CD4-positive, alpha-beta T cell (primary cell): ENCODE data around the gene INPP4A. TPM values are rescaled to one million over a fixed set of nuclear protein-coding genes. Genes with fewer than 3 reads are reported as not detected.

Experiments used
- ATAC-seq: fragments of 200-7000 bp; cut with Tn5 transposase; one replicate; pipeline ENCODE4 v1.10.0; 2022; ENCODE audit warnings: mild to moderate bottlenecking; ENCODE audit not compliant: poor library complexity
- CTCF ChIA-PET: fragments of 350-600 bp; sonication (Branson Sonifier 250); formaldehyde crosslinking; loops from one replicate; lab custom pipeline; 2021; ENCODE audit warnings: antibody characterized with exemption, inconsistent platforms; lab: Charles Lee
- POLR2A ChIA-PET: fragments of 350-600 bp; sonication (Branson Sonifier 250); formaldehyde crosslinking; loops from one replicate; lab custom pipeline; 2021; ENCODE audit warnings: antibody characterized with exemption, inconsistent platforms; lab: Charles Lee
- DNase-seq, 14 experiments: peaks; one replicate each; pipeline ENCODE4 v3.0.0-alpha.2; 2013 to 2020; ENCODE audit warnings: mixed read lengths in 2 of 14
- H3K27ac ChIP-seq, 2 donors: one replicate each; pipeline versions ENCODE4 v1.5.1 to v1.7.0; 2013; ENCODE audit warnings: low read length in 2 of 2, low read depth in 1 of 2, mild to moderate bottlenecking in 1 of 2
- H3K27me3 ChIP-seq, 2 experiments: 1 replicate in 1 of 2; 2 replicates in 1 of 2; pipeline versions ENCODE4 v1.6.1 to v1.7.0; 2013; ENCODE audit warnings: low read length in 2 of 2, control low read depth in 1 of 2, mild to moderate bottlenecking in 1 of 2, moderate library complexity in 1 of 2; ENCODE audit not compliant: insufficient read depth in 2 of 2, control insufficient read depth in 1 of 2
- H3K36me3 ChIP-seq: one replicate; pipeline ENCODE4 v1.6.1; 2013; ENCODE audit warnings: low read length, control low read depth; ENCODE audit not compliant: insufficient read depth
- H3K4me1 ChIP-seq: one replicate; pipeline ENCODE4 v1.6.1; 2013; ENCODE audit warnings: low read length, control low read depth; ENCODE audit not compliant: insufficient read depth
- H3K4me3 ChIP-seq: one replicate; pipeline ENCODE4 v1.5.1; 2013; ENCODE audit warnings: mild to moderate bottlenecking, low read length, moderate library complexity
- H3K9me3 ChIP-seq, 2 experiments: 1 replicate in 1 of 2; 2 replicates in 1 of 2; pipeline versions ENCODE4 v1.6.1 to v1.7.0; 2013; ENCODE audit warnings: low read length in 2 of 2, mild to moderate bottlenecking in 2 of 2, control low read depth in 1 of 2, moderate library complexity in 1 of 2; ENCODE audit not compliant: control insufficient read depth in 1 of 2, insufficient read depth in 1 of 2
- H3K27ac Mint-ChIP-seq: one replicate; pipeline ENCODE4 v1.8.0; 2020; ENCODE audit warnings: mixed read lengths
- H3K27me3 Mint-ChIP-seq: one replicate; pipeline ENCODE4 v1.8.0; 2021; ENCODE audit warnings: mixed read lengths
- H3K36me3 Mint-ChIP-seq: one replicate; pipeline ENCODE4 v1.8.0; 2021; ENCODE audit warnings: low read depth, mixed read lengths
- H3K4me1 Mint-ChIP-seq: one replicate; pipeline ENCODE4 v1.8.0; 2021; ENCODE audit warnings: low read depth, mixed read lengths
- H3K4me3 Mint-ChIP-seq: one replicate; pipeline ENCODE4 v1.8.0; 2020; ENCODE audit warnings: mild to moderate bottlenecking, mixed read lengths
- H3K9me3 Mint-ChIP-seq: one replicate; pipeline ENCODE4 v1.8.0; 2020; ENCODE audit warnings: mixed read lengths
- CTCF ChIP-seq: fragments of 200-600 bp; IDR thresholded peaks from one replicate; pipeline ENCODE4 v1.8.0; 2022; ENCODE audit warnings: antibody characterized with exemption, mild to moderate bottlenecking
- intact Hi-C, 2 experiments: fragments of 100-400 bp; cut with DNase I in 1 of 2; cut with micrococcal nuclease in 1 of 2; formaldehyde crosslinking; loops; one replicate each; pipeline versions ENCODE4 v1.15.1 to v1.9.0; 2023 to 2025; cut with DNase I, micrococcal nuclease
- total RNA-seq, 174 experiments: library from RNA in 2 of 174; stranded (reverse) in 2 of 174; gene quantifications; one replicate each; pipeline ENCODE4 v1.2.3 and lab custom pipeline; 2021 to 2026

INPP4A gene
- total RNA-seq, 2 experiments from 2014 or later, result 86.4 to 89.2 TPM

- Histone ChIP-seq H3K36me3 (peaks cover 99% of the 10 kb centered on the region), H3K4me3 (no peak overlapping the region), H3K27ac (no peak overlapping the region), H3K4me1 (no peaks in the 10 kb centered on the region), H3K27me3 (no peaks in the 10 kb centered on the region), H3K9me3 (no peaks in the 10 kb centered on the region)
- no peak overlapping the region for H3K27ac Mint-ChIP-seq
- POLR2A ChIA-PET, result no interaction called here
- no peaks in the 10 kb centered on the region for H3K9me3 Mint-ChIP-seq
- intact Hi-C loops, result no loop called here
- H3K4me3 Mint-ChIP-seq, result no peak overlapping the region
- no peak for DNase-seq
- no peaks in the 10 kb centered on the region for H3K27me3 Mint-ChIP-seq
- no peaks in the 10 kb centered on the region for H3K4me1 Mint-ChIP-seq
- CTCF ChIA-PET, result no interaction called here
- peaks cover 93% of the 10 kb centered on the region for H3K36me3 Mint-ChIP-seq
- ATAC-seq, result no peak
- TF ChIP-seq CTCF, result no peak
Observed at GRCh38 chr2:98571121-98571701, 126.6 kb downstream of the INPP4A start.

GRCh38 chr2:98571796-98572195 is 127.1 kb downstream of the INPP4A start:
- no peak overlapping the region for H3K4me3 ChIP-seq
- H3K27me3 Mint-ChIP-seq, result no peaks in the 10 kb centered on the region
- H3K36me3 ChIP-seq, result peaks cover 99% of the 10 kb centered on the region
- H3K4me1 Mint-ChIP-seq, result no peaks in the 10 kb centered on the region
- no peak for TF ChIP-seq CTCF
- H3K4me1 ChIP-seq, result no peaks in the 10 kb centered on the region
- ATAC-seq (no peak), DNase-seq (no peak)
- H3K9me3 Mint-ChIP-seq, result no peaks in the 10 kb centered on the region
- no peak overlapping the region for H3K27ac Mint-ChIP-seq
- H3K27ac ChIP-seq, result no peak overlapping the region
- ChIA-PET POLR2A (no interaction called here), CTCF (no interaction called here)
- no peak overlapping the region for H3K4me3 Mint-ChIP-seq
- H3K9me3 ChIP-seq, result no peaks in the 10 kb centered on the region
- H3K36me3 Mint-ChIP-seq, result peaks cover 93% of the 10 kb centered on the region
- intact Hi-C loops, result no loop called here
- no peaks in the 10 kb centered on the region for H3K27me3 ChIP-seq

GRCh38 chr2:98572211-98572610 is 127.6 kb downstream of the INPP4A start:
- Mint-ChIP-seq H3K36me3 (peaks cover 93% of the 10 kb centered on the region), H3K4me1 (no peaks in the 10 kb centered on the region), H3K4me3 (no peak overlapping the region), H3K27me3 (no peaks in the 10 kb centered on the region), H3K9me3 (no peaks in the 10 kb centered on the region), H3K27ac (no peak overlapping the region)
- intact Hi-C loops, result no loop called here
- peaks cover 99% of the 10 kb centered on the region for H3K36me3 ChIP-seq
- H3K9me3 ChIP-seq, result no peaks in the 10 kb centered on the region
- ChIA-PET CTCF (no interaction called here), POLR2A (no interaction called here)
- no peaks in the 10 kb centered on the region for H3K4me1 ChIP-seq
- H3K27me3 ChIP-seq, result no peaks in the 10 kb centered on the region
- ATAC-seq (no peak), DNase-seq (no peak)
- H3K4me3 ChIP-seq, result no peak overlapping the region
- no peak overlapping the region for H3K27ac ChIP-seq
- TF ChIP-seq CTCF, result no peak
